HG03469 (cell line): Measurements from ENCODE around the gene NAB2.

ENCODE experiments used
- ATAC-seq: cut with Tn5 transposase; IDR thresholded peaks from one replicate; pipeline ENCODE4 v1.9.1; 2021; ENCODE audit warnings: mild to moderate bottlenecking, moderate library complexity, moderate number of reproducible peaks; ENCODE audit not compliant: unreplicated experiment

The NAB2 gene

DNA sequence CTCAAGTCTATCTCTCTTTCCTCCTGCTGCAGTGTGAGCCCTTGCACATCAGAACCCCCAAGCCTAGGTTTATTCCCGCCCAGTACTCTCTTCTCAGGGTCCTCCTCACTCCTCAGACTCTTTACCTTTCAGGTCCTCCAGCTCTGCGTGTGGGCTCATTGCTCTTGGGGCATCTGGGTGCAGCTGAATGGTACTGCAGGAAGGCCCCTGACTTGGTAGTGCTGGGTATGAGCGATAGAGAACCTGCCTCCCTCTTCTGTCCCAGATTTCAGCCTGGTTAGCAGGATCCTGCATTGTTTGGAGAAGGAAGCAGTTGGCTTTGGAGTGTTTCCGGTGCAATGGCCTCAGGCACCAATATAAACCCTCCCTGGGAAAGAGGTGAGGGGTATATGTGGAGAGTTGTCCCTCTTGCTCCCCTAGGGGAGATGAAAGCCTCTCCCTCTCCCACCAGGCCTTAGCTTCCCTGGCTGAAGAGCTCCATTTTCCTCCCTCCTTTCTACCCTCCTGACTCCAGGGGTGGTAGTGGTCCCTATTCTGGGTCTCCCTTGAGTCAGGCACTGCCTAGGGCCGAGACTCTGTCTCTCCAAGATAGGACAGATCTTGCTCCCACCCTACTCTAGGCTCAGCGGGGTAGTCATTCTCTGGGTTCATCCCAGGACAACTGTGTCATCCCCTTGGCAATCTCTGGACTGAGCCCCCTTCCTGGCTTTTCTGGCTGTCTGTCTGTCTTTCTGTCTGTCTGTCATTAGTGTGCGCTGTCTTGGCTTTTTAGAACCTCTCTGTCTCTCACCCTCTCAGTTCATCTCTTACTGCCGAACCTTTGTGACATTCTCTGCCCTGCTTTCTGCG is 43.2 kb downstream of the NAB2 start:
- ATAC-seq = no peak

DNA sequence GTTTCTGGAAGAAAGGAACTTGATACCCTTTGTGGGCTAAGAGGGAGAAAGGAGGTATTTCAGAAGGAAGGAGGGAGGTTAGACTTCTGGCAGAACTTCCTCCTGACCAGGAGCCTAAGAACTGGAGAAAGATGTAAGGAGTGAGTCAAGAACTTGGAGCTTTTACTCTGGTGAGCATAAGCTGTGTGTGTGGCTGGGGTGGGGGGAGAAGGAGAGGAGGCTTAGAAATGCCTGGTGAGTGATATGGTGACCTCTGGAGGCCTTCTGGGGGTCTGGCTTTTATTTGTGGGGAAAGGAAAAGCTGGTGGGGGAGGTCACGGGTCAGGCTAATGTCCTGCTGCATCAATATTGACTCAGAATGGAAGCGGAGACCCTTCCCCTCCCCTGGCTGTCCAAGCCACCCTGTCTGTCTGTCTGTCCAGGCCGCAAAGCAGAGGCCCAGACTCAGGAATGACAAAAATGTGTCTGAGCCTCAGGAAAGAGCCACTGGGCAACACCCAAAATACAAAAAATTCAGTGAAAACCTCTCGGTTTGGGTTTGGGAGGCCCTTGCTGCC is 44.2 kb downstream of the NAB2 start:
- ATAC-seq = no peak

DNA sequence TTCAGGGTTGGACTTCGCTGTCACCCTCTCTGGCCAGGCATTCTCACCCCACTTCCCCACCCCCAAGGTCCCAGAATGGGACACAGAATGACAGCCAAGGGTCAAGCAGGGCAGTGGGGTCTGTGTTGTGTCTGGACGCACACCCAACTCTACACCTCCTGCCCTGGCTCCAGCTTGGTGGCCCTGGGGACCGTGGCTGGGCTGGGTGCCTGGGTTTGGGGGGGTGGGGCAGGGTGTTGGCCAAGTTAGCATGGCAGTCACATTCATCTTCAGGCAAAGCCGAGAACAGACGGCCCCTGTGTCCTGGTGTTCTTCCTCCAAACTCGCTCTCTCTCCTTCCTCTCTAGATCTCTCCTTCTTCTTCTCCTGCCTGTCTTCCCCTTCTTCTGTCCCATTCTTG is 45.0 kb downstream of the NAB2 start:
- ATAC-seq = no peak

DNA sequence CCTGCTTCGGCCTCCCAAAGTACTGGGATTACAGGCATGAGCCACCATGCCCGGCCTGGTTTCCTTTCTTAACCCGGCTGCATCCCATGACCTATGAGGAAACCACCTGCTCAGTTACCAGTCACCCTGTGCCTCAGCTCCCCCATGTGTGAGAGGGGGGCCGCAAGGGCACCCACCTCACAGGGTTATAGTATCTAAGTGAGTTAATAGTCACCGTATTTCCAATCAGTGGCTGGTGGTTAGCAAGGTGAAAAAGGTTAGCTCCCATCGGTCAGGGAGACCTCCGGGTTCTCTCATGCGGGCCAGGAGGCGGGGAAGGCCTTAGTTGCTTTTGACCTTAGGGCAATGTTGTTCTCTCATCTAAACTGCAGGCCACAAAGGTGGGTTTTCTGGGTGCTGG is 46.0 kb downstream of the NAB2 start:
- no peak for ATAC-seq

DNA sequence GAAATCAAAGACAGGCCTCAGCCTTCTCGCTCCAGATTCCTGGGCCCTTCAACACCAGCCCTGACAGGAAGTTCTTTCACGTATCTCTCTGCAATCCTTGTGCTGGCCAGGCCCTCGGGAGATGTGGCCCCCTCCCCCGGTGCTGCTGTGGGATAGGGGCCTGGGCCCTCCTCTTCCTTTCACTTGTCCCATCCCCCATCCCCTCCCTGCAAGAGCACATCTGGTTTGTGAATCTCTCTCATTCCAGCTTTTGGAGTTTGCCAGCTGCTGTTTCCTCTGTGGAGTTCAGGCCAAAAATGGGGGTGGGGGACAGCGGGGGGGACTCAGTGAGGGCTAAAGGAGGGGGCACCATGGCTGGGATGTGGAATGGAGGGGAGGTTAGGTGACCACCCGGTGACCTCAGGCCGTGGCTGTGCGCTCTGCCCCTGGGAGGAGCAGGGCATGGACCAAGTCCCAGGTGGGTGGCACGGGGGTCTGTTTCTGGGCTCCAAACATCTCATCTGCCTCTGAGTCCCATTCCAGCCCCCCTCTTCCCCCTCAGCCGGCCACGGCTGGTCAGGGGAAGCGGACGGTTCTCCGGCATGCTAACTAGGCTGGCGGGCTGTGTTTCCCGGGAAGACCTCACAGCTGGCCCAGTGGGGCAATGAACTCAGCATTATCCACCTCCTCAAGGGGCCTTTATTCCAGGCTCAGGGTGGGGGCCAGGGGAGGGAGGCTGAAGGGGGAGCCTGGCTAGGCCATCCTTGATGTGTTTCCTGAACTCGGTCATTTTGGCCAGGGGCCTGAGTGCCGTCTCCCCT is 46.8 kb downstream of the NAB2 start:
- no peak for ATAC-seq

DNA sequence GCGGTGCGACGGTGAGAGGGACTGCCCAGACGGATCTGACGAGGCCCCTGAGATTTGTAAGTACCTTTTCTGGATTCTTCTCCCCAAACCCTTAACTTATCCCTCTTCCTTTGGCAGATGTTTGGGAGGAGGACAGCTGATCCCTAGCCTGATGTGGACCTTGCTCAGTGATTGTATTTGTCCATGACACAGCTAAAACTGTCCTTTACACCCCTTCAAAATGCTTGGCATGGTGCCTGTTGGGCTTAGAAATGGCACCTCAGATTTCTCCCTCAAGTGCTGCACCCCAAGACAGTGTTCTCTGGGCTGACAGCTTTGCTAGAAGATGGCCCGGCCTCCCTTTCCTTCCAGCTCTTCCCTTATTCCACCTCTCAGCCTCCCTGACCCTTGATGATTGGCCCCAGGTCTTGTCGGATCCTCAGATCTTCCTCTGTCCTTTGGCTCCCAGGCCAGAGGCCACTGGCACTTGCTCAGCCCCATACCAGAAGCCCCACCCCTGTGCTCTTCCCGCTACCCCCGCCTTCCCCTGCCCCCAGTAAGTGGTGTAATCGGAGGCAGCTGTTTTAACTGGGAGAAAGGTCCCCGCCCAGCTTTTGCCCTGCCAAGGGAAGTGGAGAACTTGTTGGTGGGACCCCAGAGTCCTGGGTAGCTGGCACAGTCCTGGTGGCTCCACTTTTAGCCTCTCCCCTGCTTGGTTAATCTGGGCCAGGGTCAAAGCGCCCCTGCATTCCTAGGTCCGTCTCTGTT is 49.8 kb downstream of the NAB2 start:
- ATAC-seq = no peak

DNA sequence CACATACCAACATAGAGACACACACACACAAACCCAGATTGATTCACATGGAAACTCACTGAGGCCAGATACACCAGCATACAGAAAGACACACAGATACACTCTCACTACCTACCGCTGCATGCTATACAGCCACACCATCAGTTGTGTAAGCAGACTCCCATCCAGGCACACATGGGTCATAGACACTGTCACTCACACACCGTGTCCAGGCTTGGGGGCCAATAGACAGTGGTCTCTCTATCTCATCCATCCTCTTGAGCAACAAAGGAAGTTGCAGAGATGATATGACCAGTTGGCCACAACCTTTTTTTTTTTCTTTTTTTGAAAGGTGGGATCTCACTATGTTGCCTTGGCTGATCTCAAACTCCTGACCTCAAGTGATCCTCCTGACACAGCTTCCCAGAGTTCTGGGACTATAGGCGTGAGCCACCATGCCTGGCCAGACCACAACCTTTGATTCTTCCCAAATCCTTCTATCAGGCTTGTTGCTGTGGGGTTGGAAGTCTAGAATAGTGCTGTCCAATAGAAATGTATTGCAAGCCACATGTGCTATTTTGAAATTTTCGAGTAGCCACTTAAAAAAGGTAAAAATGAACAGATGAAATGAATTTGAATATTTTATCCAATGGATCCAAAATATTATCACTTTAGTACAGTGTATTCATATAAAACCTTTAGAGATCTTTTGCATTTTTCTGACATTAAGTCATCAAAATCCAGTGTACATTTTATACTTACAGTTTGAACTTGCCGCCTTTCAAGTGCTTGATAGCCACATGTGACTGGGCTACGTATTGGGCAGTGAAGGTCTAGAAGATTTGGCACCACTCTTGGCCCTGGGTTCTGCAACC is 51.1 kb downstream of the NAB2 start:
- ATAC-seq = no peak

DNA sequence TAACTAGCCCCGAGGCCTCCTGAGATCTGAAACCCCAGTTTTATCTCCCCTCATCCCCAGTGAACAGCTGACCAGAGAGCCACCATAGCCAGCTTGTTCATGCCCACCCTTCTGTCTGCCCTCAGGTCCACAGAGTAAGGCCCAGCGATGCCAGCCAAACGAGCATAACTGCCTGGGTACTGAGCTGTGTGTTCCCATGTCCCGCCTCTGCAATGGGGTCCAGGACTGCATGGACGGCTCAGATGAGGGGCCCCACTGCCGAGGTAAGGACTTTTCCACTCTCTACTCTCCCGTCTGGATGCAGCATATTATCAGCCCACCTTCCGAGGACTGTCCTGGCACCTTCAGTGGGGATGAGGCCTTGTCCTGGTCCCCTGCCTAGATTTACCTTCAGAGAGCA is 52.3 kb downstream of the NAB2 start:
- no peak for ATAC-seq

DNA sequence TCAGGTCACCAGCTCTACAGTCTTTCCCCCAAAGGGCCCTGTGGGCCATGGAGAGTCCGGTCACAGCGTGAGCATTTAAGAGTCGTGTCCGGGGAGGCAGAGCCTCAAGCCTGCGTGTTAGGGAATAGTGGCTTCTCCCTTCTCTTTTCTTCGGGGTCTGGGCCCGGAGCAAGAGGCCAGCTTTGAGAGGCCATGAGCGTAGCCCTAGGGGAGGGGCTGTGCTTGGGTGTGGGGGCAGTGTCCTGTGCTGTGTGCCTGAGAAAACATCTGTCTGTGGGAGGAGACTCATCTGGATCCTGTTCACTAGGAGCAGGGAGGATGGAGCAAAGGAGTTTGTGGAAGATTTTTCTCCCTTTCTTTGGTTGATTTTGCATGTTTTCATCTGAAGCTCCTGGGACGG is 53.2 kb downstream of the NAB2 start:
- no peak for ATAC-seq

DNA sequence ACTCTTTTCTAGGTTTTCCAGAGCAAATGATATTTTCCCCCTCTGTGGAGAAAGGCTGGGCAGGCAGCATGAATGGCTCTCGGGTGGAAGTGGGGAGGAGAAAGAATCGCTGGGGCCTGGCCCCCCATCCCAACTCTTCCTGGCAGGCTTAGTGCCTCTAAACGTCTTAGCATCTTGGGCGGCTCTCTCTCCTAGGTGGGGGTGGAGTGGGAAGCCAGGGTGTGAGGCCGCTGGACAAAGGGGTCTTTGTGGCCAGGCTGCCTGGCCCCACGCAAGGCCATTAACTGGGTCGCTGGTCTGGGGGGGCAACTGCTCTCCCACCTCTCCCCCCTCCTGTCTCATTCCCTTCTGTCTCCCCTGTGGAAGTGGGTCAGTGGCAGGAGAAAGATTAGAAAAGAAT is 53.8 kb downstream of the NAB2 start:
- no peak for ATAC-seq

DNA sequence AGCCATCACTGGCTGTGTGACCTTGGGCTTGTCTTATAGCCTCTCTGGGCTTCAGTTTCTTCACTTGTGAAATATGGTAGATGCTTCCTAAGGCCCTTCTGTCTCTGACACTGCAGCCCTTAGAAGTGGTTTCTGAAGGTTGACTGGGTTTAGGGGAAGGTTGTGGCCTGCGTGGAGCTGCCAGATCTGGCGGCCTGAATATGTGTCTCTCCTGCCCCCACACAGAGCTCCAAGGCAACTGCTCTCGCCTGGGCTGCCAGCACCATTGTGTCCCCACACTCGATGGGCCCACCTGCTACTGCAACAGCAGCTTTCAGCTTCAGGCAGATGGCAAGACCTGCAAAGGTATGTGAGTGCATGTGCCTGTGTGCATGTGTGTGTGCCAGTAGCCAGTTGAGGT is 54.5 kb downstream of the NAB2 start:
- no peak for ATAC-seq
